OCI-LY3 (cell line): Measurements from ENCODE around the gene INHA.

Experiments used
- H2AFZ ChIP-seq: fragments of 200-600, 300-600 bp; shearing (Covaris generic); 2 replicates; pipeline ENCODE4 v1.6.0; 2014; ENCODE audit warnings: antibody characterized with exemption, low read depth, low read length
- H3K27ac ChIP-seq: fragments of 200-600, 300-600 bp; sonication (generic); 2 replicates; pipeline ENCODE4 v1.5.1; 2014; ENCODE audit warnings: mild to moderate bottlenecking, low read length, moderate library complexity, mixed read lengths
- H3K27me3 ChIP-seq: fragments of 200-600, 300-600 bp; sonication (generic); 2 replicates; pipeline ENCODE4 v1.6.1; 2014; ENCODE audit warnings: low read depth, low read length, mixed read lengths
- H3K36me3 ChIP-seq: fragments of 200-600, 300-600 bp; sonication (generic); replicated peaks from 2 replicates; pipeline ENCODE3; 2014; ENCODE audit warnings: low read depth, low read length, mixed read lengths
- H3K4me1 ChIP-seq: fragments of 300-600, 200-600 bp; sonication (generic); 2 replicates; pipeline ENCODE4 v1.6.1; 2014; ENCODE audit warnings: low read length, mixed read lengths
- H3K4me2 ChIP-seq: fragments of 200-600, 300-600 bp; sonication (generic); 2 replicates; pipeline ENCODE4 v1.6.1; 2014; ENCODE audit warnings: low read length, mixed read lengths
- H3K4me3 ChIP-seq: fragments of 300-600, 200-600 bp; sonication (generic); 2 replicates; pipeline ENCODE4 v1.5.1; 2014; ENCODE audit warnings: antibody characterized with exemption, mild to moderate bottlenecking, low read length, moderate library complexity
- H3K79me2 ChIP-seq: fragments of 300-600, 200-600 bp; shearing (Covaris generic); 2 replicates; pipeline ENCODE4 v1.6.1; 2014; ENCODE audit warnings: mild to moderate bottlenecking, low read length, mixed read lengths
- H3K9ac ChIP-seq: fragments of 300-600, 200-600 bp; shearing (Covaris generic); 2 replicates; pipeline ENCODE4 v1.6.0; 2014; ENCODE audit warnings: mild to moderate bottlenecking, low read length, moderate library complexity
- H3K9me3 ChIP-seq: fragments of 200-600, 300-600 bp; shearing (Covaris generic); 2 replicates; pipeline ENCODE4 v1.6.1; 2014; ENCODE audit warnings: low read length, mixed read lengths; ENCODE audit not compliant: insufficient read depth
- H4K20me1 ChIP-seq: fragments of 200-600, 300-600 bp; sonication (generic); 2 replicates; pipeline ENCODE4 v1.6.1; 2016; ENCODE audit warnings: low read length, mixed read lengths; ENCODE audit not compliant: insufficient read depth
- CTCF ChIP-seq: fragments of 200-600, 300-600 bp; sonication (generic); IDR thresholded peaks from 2 replicates; pipeline ENCODE4 v1.5.1; 2014; ENCODE audit warnings: antibody characterized with exemption, low read length, low read depth
- EZH2phosphoT487 ChIP-seq: fragments of 200-600 bp; shearing (Covaris generic); IDR thresholded peaks from 2 replicates; pipeline ENCODE4 v1.6.1; 2018; ENCODE audit warnings: antibody characterized with exemption, mixed run types, low read depth

INHA gene

GRCh38 chr2:219526320-219527075, 45.6 kb upstream of the INHA start:
- H3K36me3 ChIP-seq = no peaks in the 10 kb centered on the region
- peaks cover 30% of the 10 kb centered on the region for H3K27me3 ChIP-seq
- no peaks in the 10 kb centered on the region for H4K20me1 ChIP-seq
- no peak overlapping the region for H3K9ac ChIP-seq
- no peak overlapping the region for H3K27ac ChIP-seq
- H3K4me1 ChIP-seq = no peaks in the 10 kb centered on the region
- no peak overlapping the region for H2AFZ ChIP-seq
- no peak overlapping the region for H3K4me2 ChIP-seq
- TF ChIP-seq CTCF = no peak
- TF ChIP-seq EZH2phosphoT487 = no peak
- H3K9me3 ChIP-seq = no peaks in the 10 kb centered on the region
- no peaks in the 10 kb centered on the region for H3K79me2 ChIP-seq
- no peak overlapping the region for H3K4me3 ChIP-seq

GRCh38 chr2:219527076-219527394, 45.1 kb upstream of the INHA start:
- Histone ChIP-seq H3K4me1 (no peaks in the 10 kb centered on the region), H2AFZ (no peak overlapping the region), H3K4me3 (no peak overlapping the region), H3K36me3 (no peaks in the 10 kb centered on the region), H4K20me1 (no peaks in the 10 kb centered on the region), H3K4me2 (no peak overlapping the region), H3K79me2 (no peaks in the 10 kb centered on the region), H3K27ac (no peak overlapping the region), H3K27me3 (peaks cover 33% of the 10 kb centered on the region), H3K9ac (no peak overlapping the region), H3K9me3 (no peaks in the 10 kb centered on the region)
- TF ChIP-seq CTCF (no peak), EZH2phosphoT487 (no peak)

- Histone ChIP-seq H3K27me3 (peaks cover 36% of the 10 kb centered on the region), H3K4me2 (no peak overlapping the region), H3K9ac (no peak overlapping the region), H4K20me1 (no peaks in the 10 kb centered on the region), H3K4me3 (no peak overlapping the region), H3K9me3 (no peaks in the 10 kb centered on the region), H3K36me3 (no peaks in the 10 kb centered on the region), H3K4me1 (no peaks in the 10 kb centered on the region), H3K27ac (no peak overlapping the region), H2AFZ (no peak overlapping the region), H3K79me2 (no peaks in the 10 kb centered on the region)
- TF ChIP-seq EZH2phosphoT487 = no peak
Measured at GRCh38 chr2:219527472-219527871, 44.6 kb upstream of the INHA start.

- Histone ChIP-seq H3K4me3 (no peak overlapping the region), H3K36me3 (no peaks in the 10 kb centered on the region), H2AFZ (no peak overlapping the region), H3K9me3 (no peaks in the 10 kb centered on the region), H3K9ac (no peak overlapping the region), H4K20me1 (no peaks in the 10 kb centered on the region), H3K79me2 (no peaks in the 10 kb centered on the region), H3K27me3 (peaks cover 37% of the 10 kb centered on the region), H3K4me2 (peak overlapping the region; percentile 50), H3K27ac (no peak overlapping the region), H3K4me1 (no peaks in the 10 kb centered on the region)
- TF ChIP-seq EZH2phosphoT487 = no peak
- TF ChIP-seq CTCF = peak; percentile 77
Measured at GRCh38 chr2:219530048-219530963, 41.8 kb upstream of the INHA start.
